ENCODE results near the gene STIP1. TPM values are rescaled to one million over a fixed set of nuclear protein-coding genes. Genes with fewer than 3 reads are reported as not detected.

STIP1 gene
- total and polyA plus RNA-seq, 10 of the 15 experiments (the other 5 are each of a cell fraction or from before 2014, with no cell fraction given) = 25.2 to 291 (median 191) TPM

- no peak for TF ChIP-seq NKRF (conservative IDR thresholded peaks at IDR 0.05)
These were observed 62.6 kb downstream of the STIP1 start (continued) for GRCh38 chr11:64248578-64248977.

GRCh38 chr11:64249038-64249437, 63.1 kb downstream of the STIP1 start:
- Histone ChIP-seq H3K9me3 (replicated peaks; ENCODE audit: control insufficient read depth, insufficient read depth, low read length) (no peaks in the 10 kb centered on the region), H3K4me1 (ENCODE audit: control insufficient read depth, insufficient read depth, low read length) (peaks cover 10% of the 10 kb centered on the region), H3K79me2 (ENCODE audit: control insufficient read depth, insufficient read depth, low read length) (peaks cover 21% of the 10 kb centered on the region), H4K20me1 (ENCODE audit: control insufficient read depth, insufficient read depth) (no peaks in the 10 kb centered on the region), H3K4me3 (no peak overlapping the region), H3K27me3 (replicated peaks in 1 of 2; ENCODE audit: control insufficient read depth in 2 of 2, insufficient read depth in 2 of 2, low read length in 1 of 2) (no peaks in the 10 kb centered on the region), H2AFZ (ENCODE audit: control insufficient read depth, low read depth, low read length) (no peak overlapping the region), H3K27ac (ENCODE audit: control insufficient read depth, insufficient read depth) (no peak overlapping the region), H3K4me2 (ENCODE audit: control insufficient read depth, insufficient read depth) (no peak overlapping the region), H3K36me3 (ENCODE audit: control insufficient read depth in 2 of 2, insufficient read depth in 2 of 2, low read length in 1 of 2) (peaks cover 0 to 5% of the 10 kb centered on the region in 2 experiments; a peak in 2 of 4 replicates), H3K9ac (ENCODE audit: control insufficient read depth, insufficient read depth, low read length) (no peak overlapping the region)
- in situ Hi-C loops (cut with MboI) (loop anchor here (25.0 kb wide), 1 partner anchor 1613 kb away; the partner anchor contains the start of genes CFL1, EFEMP2 and MUS81), intact Hi-C loops (cut with micrococcal nuclease; ENCODE audit: unreplicated experiment) (no loop called here)
- BruUV-seq (replicated peaks) = no TSS peak
- POLR2A ChIA-PET = interaction anchor here (1.6 to 1.8 kb wide), 2 partner anchors 8 to 10 kb away, joined by 7 to 9 read pairs; partner anchors contain the start of gene FKBP2
- SMC1A ChIA-PET (ENCODE audit: uncharacterized antibody, unreplicated experiment) = no interaction called here
- RAD21 ChIA-PET (ENCODE audit: unreplicated experiment) = interaction anchor here (1.9 to 8.6 kb wide), 2 partner anchors 43 to 52 kb away, joined by 7 to 104 read pairs; partner anchors contain the start of genes CATSPERZ and FERMT3
- TF ChIP-seq RFX5 (IDR thresholded peaks at IDR 0.05; ENCODE audit: low read depth, low read length) (no peak), RBBP5 (conservative IDR thresholded peaks at IDR 0.05) (no peak), TCF3 (IDR thresholded peaks at IDR 0.05; ENCODE audit: borderline replicate concordance, insufficient read depth, low read depth, low read length) (no peak), ZNF24 (IDR thresholded peaks at IDR 0.05) (no peak)
- CTCF ChIA-PET = interaction anchor here (0.8 to 4.8 kb wide), 5 partner anchors 8 to 106 kb away, joined by 3 to 64 read pairs (median 31); partner anchors contain the start of genes CATSPERZ, FERMT3 and FKBP2
- DNase-seq (ENCODE audit: low read depth, low spot score) (no peak), ATAC-seq (no peak), FAIRE-seq (no peak)
- 67% methylated on average over 4 of the region's 4 CpGs for WGBS (ENCODE audit: insufficient coverage, insufficient replicate concordance, low lambda C conversion rate, missing lambda C conversion rate)

Measured in GM12878 (cell line).